ENCODE data around the gene ZNF346.

GRCh38 chr5:177010153-177010552 is 12.3 kb upstream of the ZNF346 start:
- no peak for TF ChIP-seq EZH2 (IDR thresholded peaks at IDR 0.05; ENCODE audit: borderline replicate concordance)
- TF ChIP-seq CTCF (IDR thresholded peaks at IDR 0.05; ENCODE audit: poor library complexity), result no peak
- TF ChIP-seq EZH2phosphoT487 (IDR thresholded peaks at IDR 0.05; ENCODE audit: low read depth, severe bottlenecking, unreplicated experiment), result no peak
